ENCODE results near the gene SYNDIG1L.
"Not testable (repeated sequence)": the region's sequence is repeated elsewhere in the genome, so short reads cannot be mapped to it uniquely, and the experiment has no call there.

SYNDIG1L gene

GRCh38 chr14:74389980-74390379, 36.0 kb downstream of the SYNDIG1L start:
- Histone ChIP-seq H3K27ac (ENCODE audit: poor library complexity, severe bottlenecking) (no peak overlapping the region), H3K27me3 (ENCODE audit: insufficient read depth, poor library complexity, severe bottlenecking) (peaks cover 19% of the 10 kb centered on the region), H3K4me1 (ENCODE audit: insufficient read depth, poor library complexity, severe bottlenecking) (no peaks in the 10 kb centered on the region), H3K9me3 (ENCODE audit: severe bottlenecking) (no peaks in the 10 kb centered on the region), H3K4me3 (ENCODE audit: severe bottlenecking) (no peak overlapping the region), H3K36me3 (ENCODE audit: low read depth) (no peaks in the 10 kb centered on the region)
- TF ChIP-seq, protein P1, sequence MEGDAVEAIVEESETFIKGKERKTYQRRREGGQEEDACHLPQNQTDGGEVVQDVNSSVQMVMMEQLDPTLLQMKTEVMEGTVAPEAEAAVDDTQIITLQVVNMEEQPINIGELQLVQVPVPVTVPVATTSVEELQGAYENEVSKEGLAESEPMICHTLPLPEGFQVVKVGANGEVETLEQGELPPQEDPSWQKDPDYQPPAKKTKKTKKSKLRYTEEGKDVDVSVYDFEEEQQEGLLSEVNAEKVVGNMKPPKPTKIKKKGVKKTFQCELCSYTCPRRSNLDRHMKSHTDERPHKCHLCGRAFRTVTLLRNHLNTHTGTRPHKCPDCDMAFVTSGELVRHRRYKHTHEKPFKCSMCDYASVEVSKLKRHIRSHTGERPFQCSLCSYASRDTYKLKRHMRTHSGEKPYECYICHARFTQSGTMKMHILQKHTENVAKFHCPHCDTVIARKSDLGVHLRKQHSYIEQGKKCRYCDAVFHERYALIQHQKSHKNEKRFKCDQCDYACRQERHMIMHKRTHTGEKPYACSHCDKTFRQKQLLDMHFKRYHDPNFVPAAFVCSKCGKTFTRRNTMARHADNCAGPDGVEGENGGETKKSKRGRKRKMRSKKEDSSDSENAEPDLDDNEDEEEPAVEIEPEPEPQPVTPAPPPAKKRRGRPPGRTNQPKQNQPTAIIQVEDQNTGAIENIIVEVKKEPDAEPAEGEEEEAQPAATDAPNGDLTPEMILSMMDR (IDR thresholded peaks at IDR 0.05; ENCODE audit: poor library complexity, severe bottlenecking) = no peak
- DNase-seq (ENCODE audit: low spot score) (no peak), ATAC-seq (ENCODE audit: low read depth) (no peak)

- Histone ChIP-seq H3K27me3 (ENCODE audit: insufficient read depth, poor library complexity, severe bottlenecking) (peaks cover 10% of the 10 kb centered on the region), H3K9me3 (ENCODE audit: severe bottlenecking) (no peaks in the 10 kb centered on the region), H3K27ac (ENCODE audit: poor library complexity, severe bottlenecking) (no peak overlapping the region), H3K36me3 (ENCODE audit: low read depth) (no peaks in the 10 kb centered on the region), H3K4me3 (ENCODE audit: severe bottlenecking) (no peak overlapping the region), H3K4me1 (ENCODE audit: insufficient read depth, poor library complexity, severe bottlenecking) (no peaks in the 10 kb centered on the region)
- ATAC-seq (ENCODE audit: low read depth) = no peak
- DNase-seq (ENCODE audit: low spot score) = peak; percentile 5
- TF ChIP-seq, protein P1 (IDR thresholded peaks at IDR 0.05; ENCODE audit: poor library complexity, severe bottlenecking) = no peak
These were observed 43.8 kb downstream of the SYNDIG1L start for GRCh38 chr14:74382231-74382630.

- ATAC-seq (ENCODE audit: low read depth); DNase-seq (ENCODE audit: low spot score); H3K36me3 ChIP-seq (ENCODE audit: low read depth); H3K4me3 ChIP-seq (ENCODE audit: severe bottlenecking); H3K4me1 ChIP-seq (ENCODE audit: insufficient read depth, poor library complexity, severe bottlenecking); H3K27ac ChIP-seq (ENCODE audit: poor library complexity, severe bottlenecking); H3K27me3 ChIP-seq (ENCODE audit: insufficient read depth, poor library complexity, severe bottlenecking); H3K9me3 ChIP-seq (ENCODE audit: severe bottlenecking): not testable (repeated sequence)
These were observed 44.4 kb downstream of the SYNDIG1L start for GRCh38 chr14:74381571-74381970.

- ATAC-seq (ENCODE audit: low read depth) (no peak), DNase-seq (ENCODE audit: low spot score) (no peak)
- H3K27me3 ChIP-seq (ENCODE audit: insufficient read depth, poor library complexity, severe bottlenecking) = peaks cover 5% of the 10 kb centered on the region
- no peaks in the 10 kb centered on the region for H3K9me3 ChIP-seq (ENCODE audit: severe bottlenecking)
- no peak overlapping the region for H3K4me3 ChIP-seq (ENCODE audit: severe bottlenecking)
- H3K36me3 ChIP-seq (ENCODE audit: low read depth) = no peaks in the 10 kb centered on the region
- TF ChIP-seq, protein P1 (IDR thresholded peaks at IDR 0.05; ENCODE audit: poor library complexity, severe bottlenecking) = no peak
- no peaks in the 10 kb centered on the region for H3K4me1 ChIP-seq (ENCODE audit: insufficient read depth, poor library complexity, severe bottlenecking)
- no peak overlapping the region for H3K27ac ChIP-seq (ENCODE audit: poor library complexity, severe bottlenecking)
These were observed 45.2 kb downstream of the SYNDIG1L start for GRCh38 chr14:74380845-74381244.

DNA sequence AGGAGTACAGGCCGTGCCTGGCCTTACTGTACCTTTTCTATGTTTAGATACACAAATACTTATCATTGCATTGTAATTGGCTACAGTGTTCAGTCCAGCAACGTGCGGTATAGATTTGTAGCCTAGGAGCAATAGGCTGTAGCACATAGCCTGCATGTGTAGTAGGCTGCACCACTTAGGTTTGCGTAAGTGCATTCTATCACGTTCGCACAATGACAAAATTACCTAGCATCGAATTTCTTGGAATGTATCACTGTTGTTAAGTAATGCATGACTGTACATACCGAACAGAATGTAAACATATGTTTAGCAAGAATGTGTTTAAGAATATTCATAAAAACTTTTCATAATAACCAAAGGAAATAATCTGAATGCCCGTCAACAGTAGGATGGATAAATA, 45.8 kb downstream of the SYNDIG1L start:
- Histone ChIP-seq H3K27me3 (ENCODE audit: insufficient read depth, poor library complexity, severe bottlenecking) (peaks cover 5% of the 10 kb centered on the region), H3K4me1 (ENCODE audit: insufficient read depth, poor library complexity, severe bottlenecking) (no peaks in the 10 kb centered on the region), H3K27ac (ENCODE audit: poor library complexity, severe bottlenecking) (no peak overlapping the region), H3K9me3 (ENCODE audit: severe bottlenecking) (no peaks in the 10 kb centered on the region), H3K4me3 (ENCODE audit: severe bottlenecking) (no peak overlapping the region), H3K36me3 (ENCODE audit: low read depth) (no peaks in the 10 kb centered on the region)
- DNase-seq (ENCODE audit: low spot score) (no peak), ATAC-seq (ENCODE audit: low read depth) (peak; percentile 95)
- TF ChIP-seq, protein P1 (IDR thresholded peaks at IDR 0.05; ENCODE audit: poor library complexity, severe bottlenecking) = no peak

Measured in RWPE2 (cell line).